T-cell (primary cell): ENCODE results near the gene ETV5. TPM values are rescaled to one million over a fixed set of nuclear protein-coding genes. Genes with fewer than 3 reads are reported as not detected.

ENCODE experiments used
- ATAC-seq, 4 experiments: fragments of 200-7000 bp in 3 of 4; fragments of 150-1000 bp in 1 of 4; cut with Tn5 transposase; replicated peaks in 1 of 4; 1 replicate in 3 of 4; 2 replicates in 1 of 4; pipeline ENCODE4 v1.10.0; 2021; ENCODE audit warnings: moderate library complexity in 3 of 4, mild to moderate bottlenecking in 2 of 4, moderate number of reproducible peaks in 1 of 4
- CTCF ChIA-PET, 2 donors: fragments of 300-600 bp; sonication (Branson Sonifier 250); formaldehyde crosslinking; loops; one replicate each; lab custom pipeline; 2022; ENCODE audit warnings: antibody characterized with exemption in 2 of 2; lab: Charles Lee
- POLR2A ChIA-PET, 2 donors: fragments of 300-600 bp; sonication (Branson Sonifier 250); formaldehyde crosslinking; loops; one replicate each; lab custom pipeline; 2022; ENCODE audit warnings: antibody characterized with exemption in 2 of 2; lab: Charles Lee
- DNase-seq, 35 experiments: peaks; one replicate each; pipeline versions ENCODE4 v3.0.0 to v3.0.0-alpha.2; 2013 to 2023
- H3K27ac ChIP-seq: one replicate; pipeline ENCODE4 v1.5.1; 2013; ENCODE audit warnings: low read length
- H3K27me3 ChIP-seq, 2 experiments: replicated peaks in 1 of 2; 1 replicate in 1 of 2; 2 replicates in 1 of 2; pipeline versions ENCODE4 v1.6.1 to v1.7.0; 2013; ENCODE audit warnings: low read length in 1 of 2, mixed read lengths in 1 of 2; ENCODE audit not compliant: control insufficient read depth in 2 of 2, insufficient read depth in 2 of 2; ENCODE audit errors: extremely low read depth in 1 of 2
- H3K36me3 ChIP-seq, 2 donors: 1 replicate in 1 of 2; 2 replicates in 1 of 2; pipeline versions ENCODE4 v1.6.1 to v1.7.0; 2013; ENCODE audit warnings: low read length in 1 of 2; ENCODE audit not compliant: control insufficient read depth in 2 of 2, insufficient read depth in 1 of 2; ENCODE audit errors: extremely low read depth in 1 of 2
- H3K4me1 ChIP-seq, 2 experiments: 1 replicate in 1 of 2; 2 replicates in 1 of 2; pipeline versions ENCODE4 v1.6.1 to v1.7.0; 2013; ENCODE audit warnings: low read length in 2 of 2, mixed read lengths in 1 of 2; ENCODE audit not compliant: insufficient read depth in 2 of 2, control insufficient read depth in 1 of 2; ENCODE audit errors: extremely low read depth in 1 of 2
- H3K4me3 ChIP-seq, 2 donors: 1 replicate in 1 of 2; 2 replicates in 1 of 2; pipeline versions ENCODE4 v1.5.1 to v1.7.0; 2013; ENCODE audit warnings: mild to moderate bottlenecking in 2 of 2, low read length in 1 of 2, moderate library complexity in 1 of 2; ENCODE audit not compliant: control insufficient read depth in 1 of 2; ENCODE audit errors: extremely low read depth in 1 of 2
- H3K9me3 ChIP-seq: 2 replicates; pipeline ENCODE4 v1.7.0; 2013
- H3K27ac Mint-ChIP-seq, 2 donors: one replicate each; pipeline ENCODE4 v1.8.0; 2020 to 2021; ENCODE audit warnings: mild to moderate bottlenecking in 2 of 2, mixed read lengths in 2 of 2
- H3K27me3 Mint-ChIP-seq, 2 donors: one replicate each; pipeline ENCODE4 v1.8.0; 2021 to 2022; ENCODE audit warnings: mixed read lengths in 2 of 2
- H3K36me3 Mint-ChIP-seq: one replicate; pipeline ENCODE4 v1.8.0; 2021; ENCODE audit warnings: mixed read lengths
- H3K4me1 Mint-ChIP-seq, 3 donors: one replicate each; pipeline ENCODE4 v1.8.0; 2020 to 2022; ENCODE audit warnings: mixed read lengths in 3 of 3, mild to moderate bottlenecking in 1 of 3
- H3K4me3 Mint-ChIP-seq, 3 donors: one replicate each; pipeline ENCODE4 v1.8.0; 2020 to 2022; ENCODE audit warnings: mild to moderate bottlenecking in 3 of 3, mixed read lengths in 3 of 3, moderate library complexity in 3 of 3
- H3K9me3 Mint-ChIP-seq, 3 donors: one replicate each; pipeline ENCODE4 v1.8.0; 2020 to 2022; ENCODE audit warnings: mixed read lengths in 3 of 3
- WGBS: methylation state at CpG from one replicate; pipeline ENCODE4 v1.1.5; 2013; ENCODE audit warnings: missing lambda C conversion rate; ENCODE audit not compliant: insufficient coverage; 5-methylcytosine and 5-hydroxymethylcytosine counted together
- total RNA-seq, 35 experiments: library from RNA in 6 of 35; stranded (reverse) in 6 of 35; fragments of 120-200 nt in 1 of 35; gene quantifications; one replicate each; pipeline versions ENCODE4 v1.2.1 to v1.2.4 and lab custom pipeline; 2013 to 2026

Gene ETV5
- total RNA-seq, 5 donors from 2014 or later (not counting 1 experiment from before 2014, with no cell fraction given): 0.32 to 0.93 (median 0.36) TPM; not detected in 1

DNA sequence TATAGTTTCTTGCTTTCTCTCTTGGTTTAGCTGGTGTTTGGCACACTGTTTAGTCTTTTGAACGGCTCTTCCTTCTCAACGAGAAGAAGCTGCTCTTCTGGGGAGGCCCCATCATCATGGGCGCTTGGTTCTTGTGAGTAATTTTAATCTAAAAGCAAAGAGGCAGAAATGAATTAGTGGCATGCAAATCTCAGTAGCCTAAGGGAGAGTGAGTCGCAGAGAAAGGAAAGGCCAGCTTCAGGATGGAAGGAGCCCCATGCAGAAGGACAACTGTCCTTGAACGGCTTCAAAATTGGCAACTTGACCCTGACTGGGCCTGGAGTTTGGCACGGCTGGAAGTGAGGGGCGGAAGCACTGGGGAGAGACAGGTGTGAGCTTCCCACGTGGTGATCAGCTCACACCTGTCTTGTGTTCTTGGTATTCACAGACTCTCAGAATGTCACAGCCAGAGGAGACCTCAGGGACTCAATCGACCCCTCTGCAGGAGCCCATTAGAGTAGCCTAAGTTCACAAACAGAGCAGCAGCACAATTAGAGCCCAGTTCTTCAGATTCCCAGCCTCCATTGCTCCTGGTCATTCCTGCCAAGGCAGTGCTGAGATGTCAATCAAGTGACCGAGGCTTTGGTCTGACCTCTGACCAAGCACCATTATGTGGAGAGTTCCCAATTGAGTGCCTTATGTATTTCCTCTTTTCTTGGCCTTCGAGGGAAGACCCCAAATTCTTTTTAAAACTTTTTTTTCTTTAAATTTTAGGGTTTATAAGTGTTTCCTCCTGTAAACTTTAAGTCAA lies 41.3 kb upstream of the ETV5 start:
- H3K4me1 Mint-ChIP-seq: peaks cover 9 to 19% (median 10%) of the 10 kb centered on the region in 3 donors
- Histone ChIP-seq H3K9me3 (no peaks in the 10 kb centered on the region), H3K4me3 (no peak overlapping the region), H3K27ac (no peak overlapping the region), H3K36me3 (no peaks in the 10 kb centered on the region), H3K4me1 (peaks cover 0 to 2% of the 10 kb centered on the region in 2 experiments), H3K27me3 (peaks cover 0 to 26% of the 10 kb centered on the region in 2 experiments)
- no peak for DNase-seq
- peaks cover 18 to 30% of the 10 kb centered on the region in 2 donors for H3K27me3 Mint-ChIP-seq
- H3K9me3 Mint-ChIP-seq: no peaks in the 10 kb centered on the region
- POLR2A ChIA-PET: no interaction called here
- no peak for ATAC-seq
- WGBS: 82% methylated on average over 6 of the region's 11 CpGs
- CTCF ChIA-PET: no interaction called here
- no peak overlapping the region for H3K27ac Mint-ChIP-seq
- H3K4me3 Mint-ChIP-seq: no peak overlapping the region
- no peaks in the 10 kb centered on the region for H3K36me3 Mint-ChIP-seq

DNA sequence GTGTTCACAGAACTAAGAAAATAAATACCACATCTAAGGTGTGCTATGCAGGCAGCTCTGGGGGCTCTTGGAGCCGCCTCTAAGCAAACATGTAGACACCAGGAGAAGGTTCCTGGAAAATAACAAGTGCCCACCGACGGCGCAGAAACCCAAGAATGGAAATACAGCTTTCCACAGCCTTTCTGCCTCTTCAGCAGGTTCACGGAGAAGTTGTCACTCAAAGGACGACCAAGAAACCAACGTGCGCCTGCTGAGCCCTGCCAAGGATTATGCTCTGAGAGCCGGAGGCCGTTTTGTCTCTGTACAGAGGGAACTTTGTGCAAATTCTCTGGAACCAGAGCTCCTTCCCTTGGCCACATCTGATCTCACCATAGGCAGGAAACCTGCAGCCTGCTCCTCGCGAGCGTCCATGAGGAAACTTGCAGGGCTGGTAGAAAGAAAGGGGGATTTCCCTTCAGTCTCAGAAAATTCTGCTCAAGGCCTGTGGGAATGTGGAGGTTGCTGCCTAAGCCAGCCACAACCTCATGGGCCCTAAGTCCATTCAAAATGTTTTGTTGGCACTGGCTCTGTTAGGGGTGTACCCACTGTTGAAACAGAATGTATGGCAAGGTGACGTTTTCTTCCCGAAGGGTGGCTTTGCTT lies 40.6 kb upstream of the ETV5 start:
- Histone ChIP-seq H3K4me1 (peaks cover 0 to 2% of the 10 kb centered on the region in 2 experiments), H3K27me3 (peaks cover 0 to 24% of the 10 kb centered on the region in 2 experiments), H3K36me3 (no peaks in the 10 kb centered on the region), H3K9me3 (no peaks in the 10 kb centered on the region), H3K27ac (no peak overlapping the region), H3K4me3 (no peak overlapping the region)
- H3K27me3 Mint-ChIP-seq: peaks cover 18 to 29% of the 10 kb centered on the region in 2 donors
- DNase-seq: no peak
- ChIA-PET POLR2A (no interaction called here), CTCF (interaction anchor here in 1 of 2 donors (0.7 kb wide), 1 partner anchor 1128 kb away, joined by 3 read pairs; no protein-coding TSS in a partner anchor)
- peak overlapping the region in 1 of 2 donors; percentile 44 for H3K27ac Mint-ChIP-seq
- no peak for ATAC-seq
- no peaks in the 10 kb centered on the region for H3K36me3 Mint-ChIP-seq
- no peak overlapping the region for H3K4me3 Mint-ChIP-seq
- H3K9me3 Mint-ChIP-seq: no peaks in the 10 kb centered on the region
- 78% methylated on average over 15 of the region's 15 CpGs for WGBS
- peaks cover 9 to 19% (median 10%) of the 10 kb centered on the region in 3 donors for H3K4me1 Mint-ChIP-seq

- no peak overlapping the region for H3K4me3 Mint-ChIP-seq
- H3K36me3 ChIP-seq: no peaks in the 10 kb centered on the region
- ChIA-PET POLR2A (no interaction called here), CTCF (interaction anchor here in 1 of 2 donors (0.7 kb wide), 2 partner anchors 11 to 1564 kb away, joined by 3 read pairs; no protein-coding TSS in a partner anchor)
- peaks cover 0 to 6% (median 0%) of the 10 kb centered on the region in 3 donors for H3K4me1 Mint-ChIP-seq
- no peak overlapping the region for H3K27ac Mint-ChIP-seq
- no peak overlapping the region for H3K27ac ChIP-seq
- H3K4me3 ChIP-seq: no peak overlapping the region
- peaks cover 0 to 7% of the 10 kb centered on the region in 2 experiments for H3K27me3 ChIP-seq
- H3K9me3 Mint-ChIP-seq: no peaks in the 10 kb centered on the region
- no peaks in the 10 kb centered on the region for H3K9me3 ChIP-seq
- DNase-seq (no peak), ATAC-seq (no peak)
- no peaks in the 10 kb centered on the region for H3K36me3 Mint-ChIP-seq
- peaks cover 10 to 17% of the 10 kb centered on the region in 2 donors for H3K27me3 Mint-ChIP-seq
- H3K4me1 ChIP-seq: no peaks in the 10 kb centered on the region
- 100% methylated on average over 1 of the region's 5 CpGs for WGBS
Measured at GRCh38 chr3:186144257-186144656, 35.4 kb upstream of the ETV5 start.

DNA sequence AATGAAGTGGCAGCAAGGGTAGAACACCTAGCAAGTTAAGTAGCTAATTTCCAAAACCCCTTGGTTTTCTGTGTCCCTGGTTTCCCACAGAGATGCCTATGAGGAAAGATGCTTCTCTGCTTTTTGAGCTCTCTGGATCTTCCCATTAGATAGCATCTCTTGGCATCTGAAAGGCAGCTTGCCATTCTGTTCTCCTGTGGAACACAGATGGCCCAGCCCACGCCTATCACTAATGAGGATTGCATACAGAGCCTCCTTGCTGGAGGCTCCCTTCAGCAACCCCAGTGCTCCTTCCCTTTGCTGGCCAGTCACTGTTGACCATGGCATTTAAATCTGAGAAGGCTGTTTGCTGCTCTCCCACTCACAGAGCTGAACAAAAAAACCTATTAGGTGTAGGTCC lies 34.4 kb upstream of the ETV5 start:
- ATAC-seq (no peak), DNase-seq (no peak)
- CTCF ChIA-PET: no interaction called here
- 58% methylated on average over 1 of the region's 1 CpG for WGBS
- Mint-ChIP-seq H3K9me3 (no peaks in the 10 kb centered on the region), H3K27ac (no peak overlapping the region), H3K27me3 (peaks cover 7 to 17% of the 10 kb centered on the region in 2 donors), H3K4me3 (no peak overlapping the region), H3K4me1 (peaks cover 0 to 6% (median 0%) of the 10 kb centered on the region in 3 donors), H3K36me3 (no peaks in the 10 kb centered on the region)
- Histone ChIP-seq H3K27ac (no peak overlapping the region), H3K4me3 (no peak overlapping the region), H3K36me3 (no peaks in the 10 kb centered on the region), H3K9me3 (no peaks in the 10 kb centered on the region), H3K4me1 (no peaks in the 10 kb centered on the region), H3K27me3 (peaks cover 0 to 6% of the 10 kb centered on the region in 2 experiments)
- POLR2A ChIA-PET: no interaction called here

DNA sequence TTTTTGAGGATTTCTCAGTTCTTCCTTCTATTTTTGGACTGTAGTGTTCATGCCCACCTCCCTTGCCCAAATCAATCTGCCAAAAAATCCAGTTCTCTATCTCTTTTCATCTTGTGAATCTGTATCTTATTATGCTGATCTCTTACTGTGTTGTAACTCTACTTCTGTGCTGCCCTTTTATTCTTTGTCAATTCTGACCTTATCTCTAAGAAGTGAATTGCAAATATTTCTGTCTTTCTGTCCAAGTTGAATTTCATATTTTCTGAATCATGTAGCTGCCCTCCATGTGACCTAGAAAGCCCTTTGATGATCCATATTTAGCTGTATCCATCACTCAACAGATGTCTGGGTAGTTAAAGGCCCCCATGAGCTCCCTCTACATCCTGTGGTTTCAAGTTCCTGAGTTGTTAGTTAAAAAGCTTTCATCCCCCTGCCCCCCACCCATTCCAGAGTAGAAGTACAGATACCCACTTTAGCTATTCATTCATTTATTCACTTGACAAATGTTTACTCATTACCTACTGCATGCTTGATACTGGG lies 33.6 kb upstream of the ETV5 start:
- no peak overlapping the region for H3K4me3 ChIP-seq
- H3K9me3 ChIP-seq: no peaks in the 10 kb centered on the region
- Mint-ChIP-seq H3K27me3 (peaks cover 7 to 17% of the 10 kb centered on the region in 2 donors), H3K4me1 (peaks cover 0 to 6% (median 0%) of the 10 kb centered on the region in 3 donors), H3K36me3 (no peaks in the 10 kb centered on the region), H3K27ac (no peak overlapping the region), H3K4me3 (no peak overlapping the region), H3K9me3 (no peaks in the 10 kb centered on the region)
- CTCF ChIA-PET: interaction anchor here in 1 of 2 donors (0.7 kb wide), 1 partner anchor 113 kb away, joined by 5 read pairs; no protein-coding TSS in a partner anchor
- H3K36me3 ChIP-seq: no peaks in the 10 kb centered on the region
- no peaks in the 10 kb centered on the region for H3K4me1 ChIP-seq
- DNase-seq (no peak), ATAC-seq (no peak)
- POLR2A ChIA-PET: no interaction called here
- no peak overlapping the region for H3K27ac ChIP-seq
- peaks cover 0 to 6% of the 10 kb centered on the region in 2 experiments for H3K27me3 ChIP-seq

GRCh38 chr3:186141790-186142189 lies 32.9 kb upstream of the ETV5 start:
- Histone ChIP-seq H3K27ac (no peak overlapping the region), H3K36me3 (no peaks in the 10 kb centered on the region), H3K27me3 (peaks cover 0 to 6% of the 10 kb centered on the region in 2 experiments), H3K9me3 (no peaks in the 10 kb centered on the region), H3K4me3 (no peak overlapping the region), H3K4me1 (no peaks in the 10 kb centered on the region)
- Mint-ChIP-seq H3K27ac (no peak overlapping the region), H3K4me3 (no peak overlapping the region), H3K36me3 (no peaks in the 10 kb centered on the region), H3K9me3 (no peaks in the 10 kb centered on the region), H3K27me3 (peaks cover 7 to 17% of the 10 kb centered on the region in 2 donors), H3K4me1 (peaks cover 0 to 6% (median 0%) of the 10 kb centered on the region in 3 donors)
- POLR2A ChIA-PET: no interaction called here
- 88% methylated on average over 1 of the region's 2 CpGs for WGBS
- DNase-seq: no peak
- no peak for ATAC-seq
- CTCF ChIA-PET: no interaction called here
